ENCODE results near the gene C4BPA.

DNA sequence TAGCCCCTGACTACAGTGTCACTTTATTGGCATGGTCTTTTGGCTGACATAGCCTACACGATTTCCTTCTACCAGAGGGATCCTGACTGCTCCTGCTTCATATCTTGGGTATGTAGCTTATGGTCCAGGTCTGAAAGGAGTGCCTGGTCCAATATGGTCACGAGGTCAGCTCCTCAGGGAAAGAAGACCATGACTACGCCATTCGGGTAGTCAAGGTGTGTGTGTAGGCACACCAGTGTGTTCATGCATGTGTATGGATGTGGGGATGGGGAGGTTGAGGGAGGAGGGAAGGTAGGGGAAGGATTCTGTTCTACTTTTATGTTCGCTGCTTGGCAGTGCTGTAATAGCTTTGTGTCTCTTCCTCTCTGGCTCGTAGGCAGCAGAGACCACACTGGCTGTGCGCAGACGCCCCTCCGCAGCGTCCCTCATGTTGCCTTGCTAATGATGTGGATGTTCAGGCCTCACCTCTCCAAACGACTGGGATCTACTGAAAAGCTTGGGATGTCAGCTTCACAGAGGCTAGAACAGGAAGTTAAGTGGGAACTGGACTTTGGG lies 25.4 kb upstream of the C4BPA start:
- TF ChIP-seq, protein P1, sequence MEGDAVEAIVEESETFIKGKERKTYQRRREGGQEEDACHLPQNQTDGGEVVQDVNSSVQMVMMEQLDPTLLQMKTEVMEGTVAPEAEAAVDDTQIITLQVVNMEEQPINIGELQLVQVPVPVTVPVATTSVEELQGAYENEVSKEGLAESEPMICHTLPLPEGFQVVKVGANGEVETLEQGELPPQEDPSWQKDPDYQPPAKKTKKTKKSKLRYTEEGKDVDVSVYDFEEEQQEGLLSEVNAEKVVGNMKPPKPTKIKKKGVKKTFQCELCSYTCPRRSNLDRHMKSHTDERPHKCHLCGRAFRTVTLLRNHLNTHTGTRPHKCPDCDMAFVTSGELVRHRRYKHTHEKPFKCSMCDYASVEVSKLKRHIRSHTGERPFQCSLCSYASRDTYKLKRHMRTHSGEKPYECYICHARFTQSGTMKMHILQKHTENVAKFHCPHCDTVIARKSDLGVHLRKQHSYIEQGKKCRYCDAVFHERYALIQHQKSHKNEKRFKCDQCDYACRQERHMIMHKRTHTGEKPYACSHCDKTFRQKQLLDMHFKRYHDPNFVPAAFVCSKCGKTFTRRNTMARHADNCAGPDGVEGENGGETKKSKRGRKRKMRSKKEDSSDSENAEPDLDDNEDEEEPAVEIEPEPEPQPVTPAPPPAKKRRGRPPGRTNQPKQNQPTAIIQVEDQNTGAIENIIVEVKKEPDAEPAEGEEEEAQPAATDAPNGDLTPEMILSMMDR (IDR thresholded peaks at IDR 0.05) = no peak
- no peak for TF ChIP-seq POLR2A (IDR thresholded peaks at IDR 0.05)

All from esophagus squamous epithelium (tissue), 4 donors.